Measurements from ENCODE around the gene LILRB2. TPM values are rescaled to one million over a fixed set of nuclear protein-coding genes. Genes with fewer than 3 reads are reported as not detected.

Gene LILRB2
- polyA plus RNA-seq, 1 of the 3 experiments (the other 2 are of a cell fraction): not detected

- no peak for TF ChIP-seq USF2 (IDR thresholded peaks at IDR 0.05; ENCODE audit: borderline replicate concordance, low read depth, low read length)
- no peak for TF ChIP-seq MXI1 (IDR thresholded peaks at IDR 0.05; ENCODE audit: low read depth, low read length)
These were observed 32.8 kb downstream of the LILRB2 start (continued) for GRCh38 chr19:54248016-54248601.

GRCh38 chr19:54247106-54247930 lies 33.6 kb downstream of the LILRB2 start:
- H3K9ac ChIP-seq: no peak overlapping the region
- H3K4me2 ChIP-seq: peak overlapping the region; percentile 60
- no peaks in the 10 kb centered on the region for H4K20me1 ChIP-seq (ENCODE audit: insufficient read depth)
- H3K9me2 ChIP-seq: no peaks in the 10 kb centered on the region
- ChIA-PET POLR2A (no interaction called here), CTCF (no interaction called here)
- H3K79me2 ChIP-seq (ENCODE audit: insufficient read depth): no peaks in the 10 kb centered on the region
- H2AFZ ChIP-seq (ENCODE audit: low read depth): peak overlapping the region; percentile 52; the same call in 1 of the 2 replicates
- TF ChIP-seq POLR2AphosphoS5 (IDR thresholded peaks at IDR 0.05; ENCODE audit: low read depth, low read length): no peak
- TF ChIP-seq MEF2A (IDR thresholded peaks at IDR 0.05; ENCODE audit: borderline replicate concordance, low read depth): no peak
- no peak for TF ChIP-seq MXI1 (IDR thresholded peaks at IDR 0.05; ENCODE audit: low read depth, low read length)
- no peak for TF ChIP-seq MAX (IDR thresholded peaks at IDR 0.05; ENCODE audit: low read depth)
- TF ChIP-seq GATA2 (CRISPR knock-in tag; IDR thresholded peaks at IDR 0.05): no peak
- no peak for TF ChIP-seq CHD2 (IDR thresholded peaks at IDR 0.05; ENCODE audit: low read length, partially characterized antibody)
- no peak for TF ChIP-seq TCF12 (IDR thresholded peaks at IDR 0.05)
- 36% methylated on average over 20 of the region's 20 CpGs for WGBS (ENCODE audit: low lambda C conversion rate)
- H3K9me3 ChIP-seq: no peaks in the 10 kb centered on the region
- H3K4me1 ChIP-seq (ENCODE audit: control insufficient read depth in 1 of 2, insufficient read depth in 2 of 2, low read depth in 1 of 2, low read length in 1 of 2): no peaks in the 10 kb centered on the region
- no peaks in the 10 kb centered on the region for H3K36me3 ChIP-seq (replicated peaks in 1 of 2; ENCODE audit: control insufficient read depth in 1 of 2, insufficient read depth in 2 of 2, low read length in 1 of 2)
- H3K4me3 ChIP-seq (ENCODE audit: low read depth in 2 of 2, low read length in 1 of 2): 0 out of 4 replicates have a peak overlapping the region, but pooled peaks of 1 of the 2 experiments have one; percentile 8
- peaks cover 4% of the 10 kb centered on the region for H3F3A ChIP-seq (replicated peaks; ENCODE audit: insufficient read depth)
- no peak overlapping the region for H3K27ac ChIP-seq (ENCODE audit: low read depth in 2 of 2, low read length in 1 of 2)
- DNase-seq: no peak
- H3K27me3 ChIP-seq (ENCODE audit: insufficient read depth): peaks cover 46% of the 10 kb centered on the region; the same call in 1 of the 2 replicates

- Histone ChIP-seq H3K9ac (no peak overlapping the region), H3F3A (replicated peaks; ENCODE audit: insufficient read depth) (peaks cover 4% of the 10 kb centered on the region), H3K9me3 (no peaks in the 10 kb centered on the region), H4K20me1 (ENCODE audit: insufficient read depth) (no peaks in the 10 kb centered on the region), H3K36me3 (replicated peaks in 1 of 2; ENCODE audit: control insufficient read depth in 1 of 2, insufficient read depth in 2 of 2, low read length in 1 of 2) (no peaks in the 10 kb centered on the region), H3K4me1 (ENCODE audit: control insufficient read depth in 1 of 2, insufficient read depth in 2 of 2, low read depth in 1 of 2, low read length in 1 of 2) (no peaks in the 10 kb centered on the region), H3K9me2 (no peaks in the 10 kb centered on the region), H3K27me3 (ENCODE audit: insufficient read depth) (peaks cover 49% of the 10 kb centered on the region; the same call in 1 of the 2 replicates), H3K79me2 (ENCODE audit: insufficient read depth) (no peaks in the 10 kb centered on the region), H3K4me2 (no peak overlapping the region), H2AFZ (ENCODE audit: low read depth) (no peak overlapping the region), H3K27ac (ENCODE audit: low read depth in 2 of 2, low read length in 1 of 2) (no peak overlapping the region), H3K4me3 (ENCODE audit: low read depth in 2 of 2, low read length in 1 of 2) (no peak overlapping the region)
- CTCF ChIA-PET: interaction anchor here (0.6 kb wide), 1 partner anchor 611 kb away, joined by 3 read pairs; no protein-coding TSS in a partner anchor
- POLR2A ChIA-PET: no interaction called here
- WGBS (ENCODE audit: low lambda C conversion rate): 0% methylated on average over 1 of the region's 3 CpGs
- DNase-seq: no peak
- TF ChIP-seq EZH2phosphoT487 (IDR thresholded peaks at IDR 0.05; ENCODE audit: borderline replicate concordance, low read depth) (no peak), YY1 (IDR thresholded peaks at IDR 0.05; ENCODE audit: low read depth) (no peak), IRF3 (IDR thresholded peaks at IDR 0.05; ENCODE audit: low read depth, low read length) (no peak), NFIC (IDR thresholded peaks at IDR 0.05; ENCODE audit: borderline replicate concordance) (no peak), EP300 (IDR thresholded peaks at IDR 0.05; ENCODE audit: borderline replicate concordance in 1 of 2, low read depth in 1 of 2, low read length in 1 of 2) (no peak), SIN3A (IDR thresholded peaks at IDR 0.05; ENCODE audit: borderline replicate concordance, low read depth, low read length) (no peak), RAD21 (IDR thresholded peaks at IDR 0.05; ENCODE audit: low read length) (no peak), RFX5 (IDR thresholded peaks at IDR 0.05; ENCODE audit: low read length) (no peak), TEAD4 (IDR thresholded peaks at IDR 0.05; ENCODE audit: borderline replicate concordance, insufficient read depth) (no peak), SMC3 (IDR thresholded peaks at IDR 0.05; ENCODE audit: low read depth, low read length) (no peak), FOXM1 (IDR thresholded peaks at IDR 0.05; ENCODE audit: low read depth) (no peak), RXRA (IDR thresholded peaks at IDR 0.05; ENCODE audit: borderline replicate concordance, low read depth) (no peak), USF1 (IDR thresholded peaks at IDR 0.05; ENCODE audit: borderline replicate concordance, low read depth) (no peak), PBX3 (IDR thresholded peaks at IDR 0.05) (no peak)
These were observed 35.0 kb downstream of the LILRB2 start for GRCh38 chr19:54245936-54246335.
